HG02840 (cell line): Measurements from ENCODE around the gene ZNF318.
"Not testable (repeated sequence)": the region's sequence is repeated elsewhere in the genome, so short reads cannot be mapped to it uniquely, and the experiment has no call there.

ENCODE experiments used
- ATAC-seq: cut with Tn5 transposase; IDR thresholded peaks from one replicate; pipeline ENCODE4 v1.9.1; 2021; ENCODE audit warnings: mild to moderate bottlenecking, moderate library complexity, moderate number of reproducible peaks; ENCODE audit not compliant: unreplicated experiment, low FRiP score

Gene ZNF318

DNA sequence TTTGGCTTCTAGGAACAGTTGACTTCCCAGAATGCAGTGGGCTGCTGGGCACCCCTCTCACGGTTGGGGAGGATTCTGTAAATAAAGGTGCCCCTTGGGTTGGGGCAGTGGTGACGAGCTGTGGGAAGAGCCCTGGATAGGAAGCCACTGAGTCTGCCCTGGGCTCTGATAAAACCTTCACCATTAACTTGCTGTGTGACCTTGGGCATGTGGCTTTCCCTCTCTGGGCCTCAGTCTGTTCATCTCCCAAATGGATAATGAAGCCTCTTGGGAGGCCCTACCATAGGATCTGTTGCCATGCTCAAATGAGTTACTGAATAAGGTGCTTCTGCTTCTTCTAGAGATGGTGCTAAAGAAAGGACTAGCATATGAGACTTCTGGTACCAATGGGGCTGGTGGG, 64.6 kb downstream of the ZNF318 start:
- no peak for ATAC-seq

DNA sequence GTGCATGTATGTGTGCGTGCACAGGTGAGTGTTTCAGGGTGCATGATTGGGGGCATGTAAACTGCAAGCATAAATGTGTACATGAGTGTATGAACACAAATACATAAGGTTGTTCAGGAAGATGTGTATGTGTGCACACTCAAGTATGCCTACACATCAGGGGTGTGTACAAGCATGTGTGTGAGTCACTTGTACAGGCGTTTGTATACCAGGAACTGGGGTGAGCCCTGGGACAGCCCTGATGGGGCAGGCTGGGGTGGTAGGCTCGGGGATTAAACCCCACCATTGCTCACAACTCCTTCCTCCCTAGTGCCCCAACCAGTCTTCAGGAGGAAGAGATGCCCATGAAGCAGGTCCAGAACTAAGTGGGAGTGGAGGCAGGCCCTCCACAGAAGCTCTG, 65.1 kb downstream of the ZNF318 start:
- ATAC-seq = no peak

DNA sequence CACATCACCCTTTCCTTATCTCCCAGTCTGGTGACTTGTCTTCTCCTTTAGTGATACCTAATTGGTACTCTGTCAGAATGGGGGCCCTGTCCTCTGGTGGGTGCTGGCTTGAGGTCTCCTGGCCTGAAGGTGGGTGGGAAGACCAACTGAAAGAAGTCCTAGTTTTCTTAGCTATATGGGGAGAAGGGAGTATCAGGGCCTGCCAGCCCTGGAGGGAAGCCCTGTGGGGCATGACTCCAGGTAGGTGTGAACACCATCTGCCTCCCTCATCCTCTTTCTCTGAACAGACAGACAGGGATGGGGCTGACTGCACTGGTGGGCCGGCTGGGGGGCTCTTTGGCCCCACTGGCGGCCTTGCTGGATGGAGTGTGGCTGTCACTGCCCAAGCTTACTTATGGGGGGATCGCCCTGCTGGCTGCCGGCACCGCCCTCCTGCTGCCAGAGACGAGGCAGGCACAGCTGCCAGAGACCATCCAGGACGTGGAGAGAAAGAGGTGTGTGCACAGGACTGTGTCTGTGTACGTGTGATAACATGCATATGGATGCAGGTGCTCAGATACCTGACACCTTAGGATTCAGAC, 65.6 kb downstream of the ZNF318 start:
- ATAC-seq = no peak

DNA sequence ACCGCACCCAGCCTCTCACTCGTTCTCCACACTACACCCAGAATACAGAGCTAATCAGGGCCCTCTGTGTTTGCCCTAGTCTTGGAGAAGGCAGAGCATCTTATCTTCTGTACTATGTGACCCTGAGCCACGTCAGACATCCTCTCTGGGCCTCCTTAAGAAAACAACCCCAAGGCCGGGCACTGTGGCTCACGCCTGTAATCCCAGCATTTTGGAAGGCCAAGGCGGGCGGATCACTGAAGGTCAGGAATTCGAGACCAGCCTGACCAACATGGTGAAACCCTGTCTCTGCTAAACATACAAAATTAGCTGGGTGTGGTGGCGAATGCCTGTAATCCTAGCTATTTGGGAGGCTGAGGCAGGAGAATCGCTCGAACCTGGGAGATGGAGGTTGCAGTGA, 66.4 kb downstream of the ZNF318 start:
- not testable (repeated sequence) for ATAC-seq

DNA sequence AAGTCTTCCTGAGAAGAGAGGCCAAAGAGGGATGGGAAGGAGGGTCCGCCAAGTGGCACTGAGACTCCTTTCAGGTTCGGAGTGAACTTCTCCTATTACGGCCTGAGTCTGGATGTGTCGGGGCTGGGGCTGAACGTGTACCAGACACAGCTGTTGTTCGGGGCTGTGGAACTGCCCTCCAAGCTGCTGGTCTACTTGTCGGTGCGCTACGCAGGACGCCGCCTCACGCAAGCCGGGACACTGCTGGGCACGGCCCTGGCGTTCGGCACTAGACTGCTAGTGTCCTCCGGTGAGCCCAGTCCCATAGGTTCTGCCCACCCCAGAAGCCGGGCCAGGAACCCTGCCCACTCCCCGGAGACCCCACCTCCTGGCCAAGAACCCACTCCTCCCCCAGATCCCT, 67.3 kb downstream of the ZNF318 start:
- ATAC-seq = no peak

DNA sequence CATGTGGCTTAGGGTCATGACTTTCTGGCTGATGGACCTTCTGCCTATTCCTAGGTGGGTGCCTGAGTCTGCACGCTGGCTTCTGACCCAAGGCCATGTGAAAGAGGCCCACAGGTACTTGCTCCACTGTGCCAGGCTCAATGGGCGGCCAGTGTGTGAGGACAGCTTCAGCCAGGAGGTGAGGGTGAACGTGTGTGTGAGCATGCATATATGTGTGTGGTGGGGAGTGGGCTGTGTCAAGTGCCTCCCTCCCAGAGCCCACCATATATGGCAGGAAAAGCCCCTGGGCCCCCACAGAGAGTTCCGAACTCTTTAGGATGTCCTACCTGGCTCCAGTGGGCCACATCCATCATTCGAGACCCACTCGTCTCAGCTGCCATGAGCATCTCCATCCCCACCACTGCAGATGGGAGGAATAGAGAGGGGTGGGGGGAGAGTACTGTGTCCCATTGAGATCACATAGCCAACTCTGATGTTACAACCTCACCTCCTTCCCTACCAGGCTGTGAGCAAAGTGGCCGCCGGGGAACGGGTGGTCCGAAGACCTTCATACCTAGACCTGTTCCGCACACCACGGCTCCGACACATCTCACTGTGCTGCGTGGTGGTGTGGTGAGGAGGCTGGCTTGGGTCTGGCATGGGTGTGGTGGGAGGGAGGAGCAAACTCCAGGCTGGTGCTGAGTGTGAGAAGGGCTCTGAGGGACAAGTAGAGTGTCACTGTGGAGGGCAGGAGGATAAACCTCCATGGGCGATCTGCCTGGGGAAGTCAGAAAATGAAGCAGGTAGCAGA, 68.2 kb downstream of the ZNF318 start:
- no peak for ATAC-seq

DNA sequence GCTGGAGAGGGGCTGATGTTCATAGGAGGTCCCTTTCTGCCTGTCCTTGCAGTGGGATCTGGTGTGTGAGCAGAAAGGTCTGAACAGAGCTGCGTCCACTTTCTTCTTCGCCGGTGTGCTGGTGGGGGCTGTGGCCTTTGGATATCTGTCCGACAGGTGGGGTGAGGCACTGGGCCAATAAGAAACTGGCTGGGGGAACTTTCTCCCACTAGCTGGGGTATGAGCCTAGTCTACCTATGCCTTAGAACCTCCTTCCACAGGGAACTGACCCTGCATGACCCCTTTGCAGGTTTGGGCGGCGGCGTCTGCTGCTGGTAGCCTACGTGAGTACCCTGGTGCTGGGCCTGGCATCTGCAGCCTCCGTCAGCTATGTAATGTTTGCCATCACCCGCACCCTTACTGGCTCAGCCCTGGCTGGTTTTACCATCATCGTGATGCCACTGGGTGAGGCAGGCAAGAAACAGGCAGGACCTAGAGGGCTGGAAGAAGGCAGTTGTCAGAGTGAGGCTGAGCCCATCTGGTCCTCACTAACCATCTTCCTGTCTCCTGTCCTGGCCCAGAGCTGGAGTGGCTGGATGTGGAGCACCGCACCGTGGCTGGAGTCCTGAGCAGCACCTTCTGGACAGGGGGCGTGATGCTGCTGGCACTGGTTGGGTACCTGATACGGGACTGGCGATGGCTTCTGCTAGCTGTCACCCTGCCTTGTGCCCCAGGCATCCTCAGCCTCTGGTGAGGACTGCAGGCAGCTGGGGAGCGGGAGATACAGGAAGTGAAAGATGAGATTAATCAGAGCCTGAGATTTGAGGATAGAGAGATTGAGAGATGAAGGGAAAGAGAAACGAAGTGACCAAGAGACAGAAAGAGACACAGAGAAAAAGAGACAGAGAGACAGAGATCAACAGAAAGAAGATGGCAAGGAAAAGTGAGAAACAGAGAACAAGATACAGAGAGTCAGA, 69.8 kb downstream of the ZNF318 start:
- ATAC-seq = no peak

DNA sequence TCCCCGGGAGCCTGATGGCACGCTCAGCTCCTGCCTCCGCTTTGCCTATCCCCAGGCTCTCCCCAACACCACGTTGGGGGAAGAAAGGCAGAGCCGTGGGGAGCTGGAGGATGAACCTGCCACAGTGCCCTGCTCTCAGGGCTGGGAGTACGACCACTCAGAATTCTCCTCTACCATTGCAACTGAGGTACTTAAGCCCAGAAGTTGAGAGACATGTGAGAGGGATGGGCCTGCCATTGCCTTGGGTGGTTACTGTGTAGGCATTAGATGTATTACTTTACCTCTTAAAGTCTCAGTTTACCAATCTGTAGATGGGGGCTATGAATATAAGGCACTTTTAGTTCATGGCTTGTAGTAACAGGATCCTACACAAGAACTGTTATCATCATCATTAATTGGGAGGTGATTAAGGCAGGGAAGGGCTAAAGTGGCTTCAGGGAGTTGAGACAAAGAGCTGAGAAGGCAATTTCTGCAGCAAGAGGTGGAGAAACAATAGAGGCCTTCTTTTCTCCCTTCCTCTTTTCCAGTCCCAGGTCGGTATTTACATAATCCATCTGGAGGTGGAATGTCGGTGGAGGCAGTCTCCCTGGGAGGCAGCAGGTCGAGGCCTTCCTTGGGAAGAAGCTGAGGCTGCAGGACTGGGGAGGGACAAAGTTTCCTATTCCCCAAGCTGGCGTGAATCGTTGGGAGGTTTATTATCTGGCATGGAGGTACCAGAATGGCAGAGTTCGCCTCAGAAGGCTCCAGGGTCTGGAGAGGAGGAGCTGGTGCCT, 70.7 kb downstream of the ZNF318 start:
- ATAC-seq = no peak

DNA sequence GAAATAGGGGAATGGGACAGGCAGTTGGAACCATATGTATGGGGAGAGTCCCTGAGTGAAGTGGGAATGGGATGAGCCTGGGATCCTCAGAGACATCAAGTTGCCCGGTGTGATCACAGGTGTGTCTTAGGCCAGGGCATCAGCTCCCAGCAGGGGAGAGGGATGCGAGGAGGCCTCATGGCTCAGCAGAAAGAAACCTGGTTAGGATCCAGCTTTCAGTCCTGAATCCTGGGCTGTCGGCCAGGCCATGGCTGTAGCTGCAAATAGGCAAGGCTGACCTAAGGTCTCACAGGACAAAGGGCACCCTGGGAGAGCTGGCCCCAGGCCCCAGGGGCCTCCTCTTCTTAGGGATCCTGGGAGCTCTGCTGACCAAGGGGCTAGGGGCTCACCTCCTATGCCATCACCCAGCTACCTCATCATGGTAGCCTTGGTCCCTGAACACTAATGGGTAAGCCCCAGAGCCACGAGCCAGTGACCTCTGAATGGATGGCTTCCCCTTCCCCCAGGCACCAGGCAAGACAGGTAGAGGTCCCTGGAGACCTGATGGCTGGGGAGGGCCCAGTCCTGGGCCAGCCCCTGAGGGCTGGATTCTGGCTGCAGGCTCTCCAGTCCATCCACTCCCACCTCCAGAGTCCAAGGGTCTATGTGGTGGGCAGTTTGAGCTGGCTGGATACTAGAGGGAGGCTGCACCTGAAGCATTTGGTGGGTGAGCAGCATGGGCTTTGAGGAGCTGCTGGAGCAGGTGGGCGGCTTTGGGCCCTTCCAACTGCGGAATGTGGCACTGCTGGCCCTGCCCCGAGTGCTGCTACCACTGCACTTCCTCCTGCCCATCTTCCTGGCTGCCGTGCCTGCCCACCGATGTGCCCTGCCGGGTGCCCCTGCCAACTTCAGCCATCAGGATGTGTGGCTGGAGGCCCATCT, 71.5 kb downstream of the ZNF318 start, which contains the start of gene SLC22A7:
Gene SLC22A7 (plus strand): TSS at position 617 of the 921 bp plus-strand sequence. CDS start 99 bp downstream, at position 716.
- no peak for ATAC-seq

DNA sequence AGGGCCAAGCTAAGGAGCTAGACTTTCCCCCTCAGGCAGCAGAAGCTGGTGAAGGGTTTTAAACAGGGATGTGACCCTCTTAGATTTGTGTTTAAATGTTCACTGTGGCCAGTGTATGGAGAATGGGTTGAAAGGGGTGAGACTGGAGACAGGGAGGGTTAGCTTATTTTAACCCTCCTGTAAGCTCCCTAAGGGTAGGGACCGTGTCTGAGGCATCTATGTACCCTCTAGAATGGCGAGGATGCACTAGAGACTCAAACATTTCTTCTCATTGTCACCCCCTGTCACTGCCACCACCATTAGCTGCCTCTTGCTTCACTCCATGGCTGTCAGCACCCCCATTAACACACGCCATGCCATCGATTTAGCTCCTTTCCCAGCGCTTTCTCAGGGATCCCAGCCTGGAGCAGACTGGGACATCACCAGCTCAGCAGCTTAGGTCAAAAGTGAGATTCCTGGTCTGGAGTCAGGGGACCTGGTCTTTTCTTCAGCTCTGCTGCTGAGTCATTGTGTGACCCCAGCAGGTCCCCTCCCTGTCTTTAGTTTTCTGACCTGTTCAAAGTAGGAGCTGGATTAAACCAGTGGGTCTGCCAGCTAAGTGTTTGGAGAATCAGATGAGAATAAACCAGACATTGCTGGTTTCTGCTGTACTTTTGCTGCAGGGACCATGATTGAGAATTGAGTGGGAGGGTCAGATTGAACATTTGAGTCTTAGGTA, 72.5 kb downstream of the ZNF318 start:
- ATAC-seq = no peak

DNA sequence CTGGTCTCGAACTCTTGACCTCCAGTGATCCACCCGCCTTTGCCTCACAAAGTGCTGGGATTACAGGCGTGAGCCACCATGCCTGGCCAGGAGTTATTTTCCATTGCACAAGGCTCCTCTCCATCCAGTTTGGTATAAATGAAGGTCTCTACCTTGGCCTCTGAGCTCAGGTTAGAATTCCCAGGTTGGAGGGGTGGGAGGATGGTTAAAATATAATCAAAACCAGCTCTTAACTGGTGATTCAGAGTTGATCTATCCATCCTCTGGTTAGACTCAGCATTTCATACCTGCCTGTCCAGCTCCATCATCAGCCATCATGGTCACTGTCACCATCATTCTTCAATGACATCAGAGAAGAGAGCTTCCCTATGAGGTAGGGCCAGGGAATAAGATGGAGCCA, 74.0 kb downstream of the ZNF318 start:
- ATAC-seq = no peak

DNA sequence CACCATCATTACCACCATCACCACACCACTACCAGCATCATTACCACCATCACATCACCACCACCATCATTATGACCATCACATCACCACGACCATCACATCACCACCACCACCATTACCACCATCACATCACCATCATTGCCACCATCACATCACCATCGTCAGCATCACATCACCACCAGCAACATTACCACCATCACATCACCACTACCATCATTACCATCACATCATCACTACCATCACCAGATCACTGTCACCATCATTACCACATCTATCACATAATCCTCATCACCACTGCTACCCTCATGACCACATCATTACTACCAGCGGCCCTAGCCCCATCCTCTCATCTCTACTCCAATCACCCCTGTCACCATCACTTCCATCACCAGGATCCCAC, 74.9 kb downstream of the ZNF318 start:
- ATAC-seq = no peak

DNA sequence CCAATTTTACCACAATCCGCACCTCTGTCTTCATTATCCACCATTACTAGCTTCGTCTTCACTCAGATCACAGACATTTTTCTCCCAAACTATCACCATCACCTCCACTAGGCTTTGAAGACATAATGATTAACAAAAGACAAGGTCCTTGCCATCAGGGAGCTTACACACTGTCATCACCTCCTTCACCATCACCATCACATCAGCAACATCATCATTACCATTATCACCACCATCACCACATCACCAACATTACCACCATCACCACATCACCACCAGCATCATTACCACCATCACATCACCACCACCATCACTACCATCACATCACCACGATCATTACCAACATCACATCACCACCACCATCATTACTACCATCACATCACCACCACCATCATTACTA, 75.7 kb downstream of the ZNF318 start:
- no peak for ATAC-seq

DNA sequence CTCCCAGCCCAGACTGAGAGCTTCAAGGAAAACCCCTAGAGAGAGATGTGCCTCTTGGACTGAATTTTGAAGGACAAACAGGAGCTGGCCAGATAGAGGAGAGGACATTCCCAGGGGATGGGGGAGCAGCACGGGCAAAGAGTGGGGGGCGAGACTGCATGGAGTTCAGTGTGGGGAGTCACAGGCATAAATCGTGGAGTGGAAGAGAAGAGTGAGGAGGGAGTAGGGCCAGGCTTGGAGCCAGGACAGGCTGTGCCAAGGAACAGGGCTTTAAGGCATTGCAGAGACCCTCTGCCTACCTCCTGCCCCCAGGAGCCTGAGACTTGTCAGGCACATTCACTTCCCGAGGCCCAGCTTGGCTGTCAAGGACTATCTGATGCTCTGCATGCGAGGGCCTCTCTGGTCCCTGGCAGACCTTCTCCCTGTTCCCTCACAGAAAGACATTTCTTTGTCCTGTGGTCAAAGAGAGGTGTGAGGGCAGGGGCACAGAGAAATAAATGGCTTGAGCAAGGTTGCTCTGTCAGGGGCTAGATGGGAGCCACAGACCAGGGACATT, 76.6 kb downstream of the ZNF318 start:
- ATAC-seq = no peak

DNA sequence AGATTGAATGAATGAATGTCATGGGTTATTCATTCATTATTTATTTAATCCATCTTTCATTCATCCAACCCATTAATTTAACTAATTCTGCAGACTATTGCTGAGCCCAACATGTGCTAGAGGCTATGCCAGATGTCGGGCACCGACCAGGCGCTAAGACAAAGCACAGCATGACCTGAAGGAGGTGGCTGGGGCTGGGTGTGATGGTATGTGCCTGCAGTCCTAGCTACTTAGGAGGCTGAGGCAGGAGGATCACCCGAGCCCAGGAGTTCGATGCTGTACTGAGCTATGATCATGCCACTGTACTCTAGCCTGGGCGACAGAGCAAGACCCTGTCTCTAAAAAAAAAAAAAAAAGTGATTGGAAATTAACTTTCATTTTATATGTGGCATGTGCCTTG, 77.1 kb downstream of the ZNF318 start:
- ATAC-seq = no peak

DNA sequence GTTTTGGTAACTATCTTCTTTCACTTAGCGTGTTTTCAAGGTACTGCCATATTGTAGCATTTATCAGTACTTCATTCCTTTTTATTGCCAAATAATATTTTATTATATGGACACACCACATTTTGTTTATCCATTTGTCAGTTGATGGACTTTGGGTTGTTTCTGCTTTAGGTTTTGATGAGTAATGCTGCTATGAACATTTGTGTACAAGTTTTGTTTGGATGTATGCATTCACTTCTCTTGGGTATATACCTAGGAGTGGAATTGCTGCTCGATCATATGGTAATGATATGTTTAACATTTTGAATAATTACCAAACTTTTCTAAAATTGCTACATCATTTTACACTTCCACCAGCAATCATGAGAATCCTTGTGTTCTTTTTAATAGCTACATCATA, 77.7 kb downstream of the ZNF318 start:
- no peak for ATAC-seq

DNA sequence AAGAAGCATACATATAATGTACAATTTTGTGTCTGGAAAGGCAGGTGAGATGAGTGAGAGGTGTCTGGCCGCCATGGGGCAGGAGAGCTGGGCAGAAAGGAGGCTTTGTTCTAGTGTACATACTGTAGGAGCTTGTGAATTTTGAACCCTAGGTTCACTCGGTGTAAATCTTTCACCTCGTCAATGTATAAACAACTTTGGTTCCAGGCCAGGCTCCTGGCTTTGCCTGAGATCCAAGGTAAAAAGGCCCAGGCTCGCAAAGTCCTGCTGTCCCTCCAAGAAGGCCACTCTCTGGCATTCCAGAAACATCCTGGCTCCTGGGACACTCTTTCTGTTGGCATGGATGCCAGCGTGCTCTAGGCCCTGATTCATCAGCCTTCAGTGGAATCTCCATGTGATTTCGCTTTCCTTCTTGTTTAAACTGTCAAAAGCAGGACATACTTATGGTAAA, 78.5 kb downstream of the ZNF318 start:
- no peak for ATAC-seq

DNA sequence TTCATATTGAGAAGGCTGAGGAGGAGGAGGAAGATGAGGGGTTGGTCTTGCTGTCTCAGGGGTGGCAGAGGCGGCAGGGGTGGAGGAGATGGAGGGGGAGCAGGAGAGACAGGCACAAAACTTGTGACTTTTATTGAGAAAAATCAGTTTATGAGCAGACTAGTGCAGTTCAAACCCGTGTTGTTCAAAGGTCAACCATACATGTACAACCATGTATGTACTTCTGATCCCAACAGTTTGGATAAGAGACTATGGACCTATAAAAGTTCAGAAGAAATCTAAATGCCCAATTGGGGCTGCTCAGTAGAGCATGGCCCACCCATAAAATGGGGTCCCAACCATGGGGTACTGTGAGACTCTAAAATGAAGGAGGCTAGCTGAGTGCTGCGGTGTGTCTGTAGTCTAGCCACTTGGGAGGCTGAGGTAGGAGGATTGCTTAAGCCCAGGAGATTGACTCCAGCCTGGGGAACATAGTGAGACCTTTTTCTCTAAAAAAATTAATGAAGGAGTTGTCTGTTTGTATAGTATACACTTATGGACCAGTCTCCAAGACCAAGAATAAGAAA, 79.0 kb downstream of the ZNF318 start:
- ATAC-seq = no peak
